ENCODE measurements around the gene TPM1. TPM values are rescaled to one million over a fixed set of nuclear protein-coding genes. Genes with fewer than 3 reads are reported as not detected.
A peak's percentile ranks its signal among the peaks of the same experiment; 100 is the strongest.

TPM1 gene
- total and polyA plus RNA-seq, 9 of the 15 experiments (the other 6 are each of a cell fraction or from before 2014, with no cell fraction given), result 8.1 to 53.9 (median 43.1) TPM

DNA sequence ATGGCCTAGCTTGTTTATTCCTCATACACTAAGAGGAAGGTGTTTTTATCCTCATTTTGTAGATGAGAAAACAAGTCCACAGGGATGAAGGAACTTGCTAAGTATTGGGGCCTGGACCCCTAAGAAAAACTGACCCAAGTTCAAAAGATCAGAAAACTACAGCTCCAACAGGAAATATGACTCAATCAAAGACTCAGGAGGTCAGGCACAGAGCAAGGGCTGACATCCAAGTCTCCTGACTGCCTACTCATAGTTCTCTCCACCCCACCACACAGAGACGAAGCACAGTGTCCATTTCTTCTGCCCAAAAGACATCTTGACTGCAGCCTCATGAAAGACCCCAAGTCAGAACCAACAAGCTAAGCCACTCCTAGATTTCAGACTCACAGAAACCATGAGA is 26.9 kb upstream of the TPM1 start:
- Histone ChIP-seq H3K27me3 (ENCODE audit: control insufficient read depth in 2 of 2, insufficient read depth in 2 of 2, low read length in 2 of 2) (peaks cover 20% of the 10 kb centered on the region in 2 experiments), H3K79me2 (ENCODE audit: control insufficient read depth, insufficient read depth, low read length) (no peaks in the 10 kb centered on the region), H4K20me1 (replicated peaks; ENCODE audit: control insufficient read depth, insufficient read depth, low read length) (no peaks in the 10 kb centered on the region), H3K4me2 (ENCODE audit: insufficient read depth, low read length) (no peak overlapping the region), H3K9ac (ENCODE audit: insufficient read depth in 1 of 2, low read depth in 2 of 2, low read length in 2 of 2) (no peak overlapping the region), H2AFZ (ENCODE audit: low read depth, low read length) (no peak overlapping the region), H3K4me1 (replicated peaks in 1 of 2; ENCODE audit: control insufficient read depth in 2 of 2, insufficient read depth in 2 of 2, low read length in 2 of 2) (no peaks in the 10 kb centered on the region), H3K36me3 (ENCODE audit: control insufficient read depth, insufficient read depth, low read length) (no peaks in the 10 kb centered on the region), H3K9me1 (ENCODE audit: control insufficient read depth, insufficient read depth, low read length) (no peaks in the 10 kb centered on the region), H3K27ac (ENCODE audit: extremely low read depth, low read depth, low read length) (no peak overlapping the region), H3K4me3 (no peak overlapping the region), H3K9me3 (replicated peaks; ENCODE audit: control insufficient read depth, insufficient read depth, low read depth, low read length) (no peaks in the 10 kb centered on the region)
- in situ Hi-C loops (cut with MboI) (no loop called here), intact Hi-C loops (cut with micrococcal nuclease) (no loop called here)
- no peak for FAIRE-seq
- POLR2A ChIA-PET, result interaction anchor here (0.7 kb wide), 1 partner anchor 260 kb away, joined by 3 read pairs; no protein-coding TSS in a partner anchor
- BruUV-seq (replicated peaks), result no TSS peak
- DNase-seq (ENCODE audit: extremely low read depth in 1 of 4, low spot score in 3 of 4), result no peak
- CTCF ChIA-PET (ENCODE audit: low intra/inter-chr PET ratio), result no interaction called here
- WGBS (ENCODE audit: insufficient coverage, low coverage, missing lambda C conversion rate), result 0% methylated on average over 1 of the region's 1 CpG
- TF ChIP-seq RNF2 (IDR thresholded peaks at IDR 0.05) (no peak), NR2C2 (CRISPR knock-in tag; IDR thresholded peaks at IDR 0.05) (no peak), NR2C2 (tag; IDR thresholded peaks at IDR 0.05) (peak; percentile 21; the same call in 1 of the 2 replicates), FOSL1 (tag; conservative IDR thresholded peaks at IDR 0.05) (peak; percentile 35; the same call in 1 of the 2 replicates), BCOR (IDR thresholded peaks at IDR 0.05) (no peak), ATF7 (IDR thresholded peaks at IDR 0.05) (no peak), SAP30 (IDR thresholded peaks at IDR 0.05; ENCODE audit: borderline replicate concordance, insufficient read depth, low read depth, low read length, poor library complexity, severe bottlenecking) (no peak), MCM3 (IDR thresholded peaks at IDR 0.05) (no peak), POLR2AphosphoS2 (IDR thresholded peaks at IDR 0.05; ENCODE audit: low read length) (no peak), SMARCC2 (IDR thresholded peaks at IDR 0.05; ENCODE audit: low read depth) (no peak), PHF20 (IDR thresholded peaks at IDR 0.05; ENCODE audit: partially characterized antibody) (no peak), MYNN (IDR thresholded peaks at IDR 0.05) (no peak), MYNN (CRISPR knock-in tag; IDR thresholded peaks at IDR 0.05) (no peak), NONO (IDR thresholded peaks at IDR 0.05; ENCODE audit: low read depth in 2 of 2, low read length in 1 of 2) (no peak)
- ATAC-seq, result no peak
